ENCODE data around the gene MYH16.

DNA sequence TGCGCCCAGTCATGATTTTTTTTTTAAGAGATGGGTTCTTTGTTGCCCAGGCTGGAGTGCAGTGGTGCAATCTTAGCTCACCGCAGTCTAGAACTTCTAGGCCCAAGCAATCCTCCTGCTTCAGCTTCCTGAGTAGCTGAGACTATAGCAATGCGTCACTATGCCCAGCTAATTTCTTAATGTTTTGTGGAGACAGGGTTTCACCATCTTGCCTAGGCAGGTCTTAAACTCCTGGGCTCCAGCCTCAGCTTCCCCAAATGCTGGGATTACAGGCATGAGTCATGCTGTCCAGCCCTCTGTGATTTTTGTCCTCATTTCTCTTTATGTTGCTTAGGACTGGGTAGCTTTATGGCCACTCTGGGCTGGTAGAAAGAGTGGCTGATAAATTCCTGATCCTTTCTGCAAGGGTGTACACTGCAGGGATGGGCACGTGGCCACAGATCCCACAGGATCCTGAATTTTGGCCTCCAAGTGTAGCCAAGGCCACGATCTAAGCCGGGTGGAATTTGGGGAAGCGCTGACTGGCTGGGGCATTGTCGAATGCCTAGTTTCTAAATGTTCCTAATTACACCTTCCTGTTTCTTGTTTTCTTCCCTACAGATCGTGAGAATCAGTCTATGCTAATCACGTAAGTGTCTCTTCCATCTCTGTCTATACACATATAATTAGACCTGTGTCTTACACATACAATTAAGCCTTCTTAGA, 24.1 kb upstream of the MYH16 start:
- no peak for TF ChIP-seq POLR2AphosphoS5 (IDR thresholded peaks at IDR 0.05; ENCODE audit: low read depth)
- no peak for TF ChIP-seq EZH2 (IDR thresholded peaks at IDR 0.05; ENCODE audit: low read depth, unreplicated experiment)
- TF ChIP-seq, protein P1, sequence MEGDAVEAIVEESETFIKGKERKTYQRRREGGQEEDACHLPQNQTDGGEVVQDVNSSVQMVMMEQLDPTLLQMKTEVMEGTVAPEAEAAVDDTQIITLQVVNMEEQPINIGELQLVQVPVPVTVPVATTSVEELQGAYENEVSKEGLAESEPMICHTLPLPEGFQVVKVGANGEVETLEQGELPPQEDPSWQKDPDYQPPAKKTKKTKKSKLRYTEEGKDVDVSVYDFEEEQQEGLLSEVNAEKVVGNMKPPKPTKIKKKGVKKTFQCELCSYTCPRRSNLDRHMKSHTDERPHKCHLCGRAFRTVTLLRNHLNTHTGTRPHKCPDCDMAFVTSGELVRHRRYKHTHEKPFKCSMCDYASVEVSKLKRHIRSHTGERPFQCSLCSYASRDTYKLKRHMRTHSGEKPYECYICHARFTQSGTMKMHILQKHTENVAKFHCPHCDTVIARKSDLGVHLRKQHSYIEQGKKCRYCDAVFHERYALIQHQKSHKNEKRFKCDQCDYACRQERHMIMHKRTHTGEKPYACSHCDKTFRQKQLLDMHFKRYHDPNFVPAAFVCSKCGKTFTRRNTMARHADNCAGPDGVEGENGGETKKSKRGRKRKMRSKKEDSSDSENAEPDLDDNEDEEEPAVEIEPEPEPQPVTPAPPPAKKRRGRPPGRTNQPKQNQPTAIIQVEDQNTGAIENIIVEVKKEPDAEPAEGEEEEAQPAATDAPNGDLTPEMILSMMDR (conservative IDR thresholded peaks at IDR 0.05; ENCODE audit: low read depth in 2 of 2) = no peak
- TF ChIP-seq EZH2phosphoT487 (IDR thresholded peaks at IDR 0.05; ENCODE audit: unreplicated experiment) = no peak
- TF ChIP-seq CREB1 (CRISPR knock-in tag; IDR thresholded peaks at IDR 0.05; ENCODE audit: low read depth) = no peak
- TF ChIP-seq REST (IDR thresholded peaks at IDR 0.05; ENCODE audit: unreplicated experiment) = no peak
- no peak for TF ChIP-seq JUNB (IDR thresholded peaks at IDR 0.05; ENCODE audit: unreplicated experiment)
- TF ChIP-seq STAT1 (IDR thresholded peaks at IDR 0.05; ENCODE audit: unreplicated experiment) = no peak
- TF ChIP-seq ZNF114 (CRISPR knock-in tag; IDR thresholded peaks at IDR 0.05) = no peak
- no peak for TF ChIP-seq ZNF331 (CRISPR knock-in tag; IDR thresholded peaks at IDR 0.05; ENCODE audit: low read depth)
- no peak for TF ChIP-seq NANOG (IDR thresholded peaks at IDR 0.05; ENCODE audit: borderline replicate concordance)
